ENCODE data around the gene RXFP3. TPM values are rescaled to one million over a fixed set of nuclear protein-coding genes. Genes with fewer than 3 reads are reported as not detected.

The RXFP3 gene
- total RNA-seq, 1 donor from 2014 or later = not detected

GRCh38 chr5:33973271-33973670 is 37.1 kb downstream of the RXFP3 start:
- no peaks in the 10 kb centered on the region for H3K4me1 Mint-ChIP-seq (ENCODE audit: low read depth, unreplicated experiment)
- H3K36me3 Mint-ChIP-seq (ENCODE audit: low read depth, unreplicated experiment) = peaks cover 1% of the 10 kb centered on the region
- H3K27ac Mint-ChIP-seq (ENCODE audit: unreplicated experiment) = no peak overlapping the region

DNA sequence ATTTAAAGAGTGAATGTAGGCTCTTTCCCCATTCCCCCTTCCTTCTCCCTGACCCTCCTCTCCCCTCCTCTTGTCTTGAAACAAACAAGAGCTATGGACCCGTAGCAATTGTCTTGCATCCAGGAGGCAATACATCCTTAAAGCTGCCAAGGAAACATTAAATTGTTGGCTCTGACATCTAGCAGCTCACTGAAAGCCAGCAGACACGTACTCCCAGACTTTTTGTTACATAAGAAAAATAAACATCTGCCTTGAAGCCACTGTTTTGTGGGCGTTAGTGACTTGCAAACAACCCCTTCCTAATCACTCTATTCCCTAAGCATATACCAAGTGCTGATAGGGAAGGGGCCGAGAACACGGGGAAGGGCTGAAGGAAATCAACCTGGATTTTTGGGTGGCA is 39.7 kb downstream of the RXFP3 start:
- Histone ChIP-seq H3K79me2 (ENCODE audit: insufficient read depth, low read length) (no peaks in the 10 kb centered on the region), H3K27me3 (ENCODE audit: insufficient read depth, low read length) (no peaks in the 10 kb centered on the region), H3K9ac (ENCODE audit: low read length) (no peak overlapping the region), H3K9me3 (ENCODE audit: insufficient read depth, low read depth, low read length) (no peaks in the 10 kb centered on the region), H3K4me1 (ENCODE audit: insufficient read depth, low read length) (no peaks in the 10 kb centered on the region), H4K20me1 (ENCODE audit: insufficient read depth, low read length) (no peaks in the 10 kb centered on the region), H2AFZ (ENCODE audit: low read depth, low read length) (no peak overlapping the region), H3K4me2 (ENCODE audit: low read length) (no peak overlapping the region), H3K4me3 (ENCODE audit: insufficient read depth, low read depth, low read length) (no peak overlapping the region), H3K36me3 (ENCODE audit: insufficient read depth, low read length) (no peaks in the 10 kb centered on the region), H3K27ac (ENCODE audit: low read depth, low read length) (no peak overlapping the region)
- TF ChIP-seq EZH2 (IDR thresholded peaks at IDR 0.05; ENCODE audit: insufficient read depth, low read length) (no peak), CTCF (IDR thresholded peaks at IDR 0.05; ENCODE audit: insufficient read depth, low read depth, low read length) (no peak)
- Mint-ChIP-seq H3K4me1 (ENCODE audit: low read depth, unreplicated experiment) (no peaks in the 10 kb centered on the region), H3K27me3 (ENCODE audit: low read depth, unreplicated experiment) (peaks cover 8% of the 10 kb centered on the region), H3K36me3 (ENCODE audit: low read depth, unreplicated experiment) (peaks cover 1% of the 10 kb centered on the region), H3K27ac (ENCODE audit: unreplicated experiment) (no peak overlapping the region), H3K4me3 (ENCODE audit: unreplicated experiment) (no peak overlapping the region), H3K9me3 (ENCODE audit: unreplicated experiment) (no peaks in the 10 kb centered on the region)
- peak; percentile 18 for DNase-seq (ENCODE audit: low read depth)
- FAIRE-seq = no peak

More at GRCh38 chr5:33973271-33973670, 37.1 kb downstream of the RXFP3 start:
- H3K27ac ChIP-seq (ENCODE audit: low read depth, low read length) = no peak overlapping the region
- no peaks in the 10 kb centered on the region for H3K36me3 ChIP-seq (ENCODE audit: insufficient read depth, low read length)
- H3K79me2 ChIP-seq (ENCODE audit: insufficient read depth, low read length) = no peaks in the 10 kb centered on the region
- H3K9ac ChIP-seq (ENCODE audit: low read length) = no peak overlapping the region
- H3K27me3 ChIP-seq (ENCODE audit: insufficient read depth, low read length) = no peaks in the 10 kb centered on the region
- no peaks in the 10 kb centered on the region for H3K4me1 ChIP-seq (ENCODE audit: insufficient read depth, low read length)
- DNase-seq (ENCODE audit: low read depth) = no peak
- no peak for TF ChIP-seq EZH2 (IDR thresholded peaks at IDR 0.05; ENCODE audit: insufficient read depth, low read length)
- no peak for TF ChIP-seq CTCF (IDR thresholded peaks at IDR 0.05; ENCODE audit: insufficient read depth, low read depth, low read length)
- Mint-ChIP-seq H3K4me3 (ENCODE audit: unreplicated experiment) (no peak overlapping the region), H3K27me3 (ENCODE audit: low read depth, unreplicated experiment) (peaks cover 8% of the 10 kb centered on the region), H3K9me3 (ENCODE audit: unreplicated experiment) (no peaks in the 10 kb centered on the region)
- no peak overlapping the region for H2AFZ ChIP-seq (ENCODE audit: low read depth, low read length)
- no peak overlapping the region for H3K4me3 ChIP-seq (ENCODE audit: insufficient read depth, low read depth, low read length)
- H3K9me3 ChIP-seq (ENCODE audit: insufficient read depth, low read depth, low read length) = no peaks in the 10 kb centered on the region
- no peak for FAIRE-seq
- H4K20me1 ChIP-seq (ENCODE audit: insufficient read depth, low read length) = no peaks in the 10 kb centered on the region
- no peak overlapping the region for H3K4me2 ChIP-seq (ENCODE audit: low read length)

DNA sequence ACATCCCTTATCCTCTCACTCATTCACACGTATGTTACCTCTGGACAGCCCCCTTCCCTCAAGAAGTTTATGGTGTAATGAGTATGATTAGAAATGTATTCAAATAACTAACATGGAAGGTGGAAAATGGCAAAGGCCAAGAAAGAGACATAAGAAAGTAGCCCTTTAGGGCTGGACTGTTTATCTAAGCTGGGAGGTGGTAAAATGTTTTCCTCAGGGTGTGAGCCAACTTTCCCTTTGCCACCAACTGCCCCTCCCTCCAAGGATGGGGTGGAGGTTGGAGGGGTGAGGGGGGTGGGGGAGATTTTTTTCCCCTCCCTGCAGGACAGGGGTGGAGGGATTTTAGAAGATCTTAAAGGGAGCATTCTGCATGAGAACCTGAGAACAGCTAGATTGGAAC is 40.1 kb downstream of the RXFP3 start:
- peaks cover 1% of the 10 kb centered on the region for H3K4me1 Mint-ChIP-seq (ENCODE audit: low read depth, unreplicated experiment)
- DNase-seq (ENCODE audit: low read depth) (no peak), FAIRE-seq (no peak)
- Histone ChIP-seq H3K9ac (ENCODE audit: low read length) (no peak overlapping the region), H3K4me1 (ENCODE audit: insufficient read depth, low read length) (no peaks in the 10 kb centered on the region), H3K79me2 (ENCODE audit: insufficient read depth, low read length) (no peaks in the 10 kb centered on the region), H3K36me3 (ENCODE audit: insufficient read depth, low read length) (no peaks in the 10 kb centered on the region), H3K4me2 (ENCODE audit: low read length) (no peak overlapping the region), H3K27me3 (ENCODE audit: insufficient read depth, low read length) (no peaks in the 10 kb centered on the region), H3K4me3 (ENCODE audit: insufficient read depth, low read depth, low read length) (no peak overlapping the region), H2AFZ (ENCODE audit: low read depth, low read length) (no peak overlapping the region), H4K20me1 (ENCODE audit: insufficient read depth, low read length) (no peaks in the 10 kb centered on the region), H3K27ac (ENCODE audit: low read depth, low read length) (no peak overlapping the region), H3K9me3 (ENCODE audit: insufficient read depth, low read depth, low read length) (no peaks in the 10 kb centered on the region)
- H3K27me3 Mint-ChIP-seq (ENCODE audit: low read depth, unreplicated experiment) = peaks cover 8% of the 10 kb centered on the region
- no peak overlapping the region for H3K4me3 Mint-ChIP-seq (ENCODE audit: unreplicated experiment)
- H3K36me3 Mint-ChIP-seq (ENCODE audit: low read depth, unreplicated experiment) = peaks cover 1% of the 10 kb centered on the region
- H3K27ac Mint-ChIP-seq (ENCODE audit: unreplicated experiment) = no peak overlapping the region
- TF ChIP-seq EZH2 (IDR thresholded peaks at IDR 0.05; ENCODE audit: insufficient read depth, low read length) (no peak), CTCF (IDR thresholded peaks at IDR 0.05; ENCODE audit: insufficient read depth, low read depth, low read length) (no peak)
- no peaks in the 10 kb centered on the region for H3K9me3 Mint-ChIP-seq (ENCODE audit: unreplicated experiment)

Data from astrocyte (in vitro differentiated cells and primary cell).